IPS-NIHi7 (cell line): ENCODE measurements around the gene TRIM48.
"Not testable (repeated sequence)": the region's sequence is repeated elsewhere in the genome, so short reads cannot be mapped to it uniquely, and the experiment has no call there.

Experiments
- DNase-seq: peaks from one replicate; pipeline ENCODE4 v3.0.0; 2012; ENCODE audit warnings: mixed read lengths; ENCODE audit errors: extremely low spot score

Gene TRIM48, protein sequence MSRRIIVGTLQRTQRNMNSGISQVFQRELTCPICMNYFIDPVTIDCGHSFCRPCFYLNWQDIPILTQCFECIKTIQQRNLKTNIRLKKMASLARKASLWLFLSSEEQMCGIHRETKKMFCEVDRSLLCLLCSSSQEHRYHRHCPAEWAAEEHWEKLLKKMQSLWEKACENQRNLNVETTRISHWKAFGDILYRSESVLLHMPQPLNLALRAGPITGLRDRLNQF

DNA sequence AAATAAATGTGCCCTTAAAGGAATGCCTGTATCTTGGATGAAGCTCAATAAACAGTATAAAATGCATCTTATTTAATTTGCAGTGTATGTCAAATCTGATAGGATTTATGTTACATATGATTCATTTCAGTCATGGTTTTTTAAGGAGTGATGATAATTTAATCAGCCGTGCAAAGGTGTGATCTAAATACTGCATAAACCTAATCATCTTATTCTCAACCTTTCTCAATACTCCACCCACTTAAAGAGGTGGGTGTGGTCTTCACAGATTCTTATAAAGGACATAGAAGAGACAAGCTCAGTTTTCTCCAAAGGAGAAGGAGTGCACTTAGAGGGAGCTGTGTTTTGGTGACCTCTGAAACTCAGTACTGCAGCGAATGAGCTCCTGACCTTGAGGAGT, at the start of gene TRIM48:
TSS of gene TRIM48 (plus strand) at position 301 of the 400 bp plus-strand sequence. CDS start 113 bp downstream, outside the sequence.
- DNase-seq = not testable (repeated sequence)

DNA sequence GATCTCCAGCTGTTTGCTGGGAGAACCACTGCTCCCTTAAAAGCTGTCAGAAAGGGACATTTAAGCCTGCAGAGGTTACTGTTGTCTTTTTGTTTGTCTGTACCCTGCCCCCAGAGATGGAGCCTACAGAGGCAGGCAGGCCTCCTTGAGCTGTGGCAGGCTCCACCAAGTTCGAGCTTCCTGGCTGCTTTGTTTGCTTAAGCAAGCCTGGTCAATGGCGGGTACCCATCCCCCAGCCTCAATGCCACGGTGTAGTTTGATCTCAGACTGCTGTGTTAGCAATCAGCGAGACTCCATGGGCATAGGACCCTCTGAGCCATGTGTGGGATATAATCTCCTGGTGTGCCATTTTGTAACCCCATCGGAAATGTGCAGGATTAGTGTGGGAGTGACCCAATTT, 23.6 kb upstream of the TRIM48 start:
- not testable (repeated sequence) for DNase-seq

DNA sequence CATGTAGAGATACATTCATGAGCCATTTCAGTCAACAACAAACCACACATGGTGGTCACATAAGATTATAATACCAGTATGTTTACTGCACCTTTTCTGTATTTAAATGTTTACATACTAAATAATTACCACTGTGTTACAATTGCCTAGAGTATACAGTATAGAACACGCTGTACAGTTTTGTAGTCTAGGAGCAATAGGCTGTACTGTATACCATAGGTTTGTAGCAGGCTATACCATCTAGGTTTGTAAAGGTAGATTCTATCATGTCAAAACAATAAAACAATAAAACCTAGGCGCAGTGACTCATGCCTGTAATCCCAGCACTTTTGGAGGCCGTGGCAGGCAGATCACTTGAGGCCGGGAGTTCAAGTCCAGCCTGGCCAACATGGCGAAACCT, 1.1 kb downstream of the TRIM48 start:
- DNase-seq = no peak
